Upper lobe of right lung (tissue), 1 donor: ENCODE measurements around the gene CFAP298. TPM values are rescaled to one million over a fixed set of nuclear protein-coding genes. Genes with fewer than 3 reads are reported as not detected.

Source experiments
- ATAC-seq: fragments of 200-7000 bp; cut with Tn5 transposase; one replicate; pipeline ENCODE4 v1.9.1; 2020; ENCODE audit warnings: mild to moderate bottlenecking, moderate library complexity
- DNase-seq: peaks from one replicate; pipeline ENCODE4 v3.0.0-alpha.2; 2020
- H3K27ac ChIP-seq: fragments of 200-600 bp; one replicate; pipeline ENCODE4 v1.8.0; 2022
- H3K27me3 ChIP-seq: fragments of 200-600 bp; one replicate; pipeline ENCODE4 v1.8.0; 2022; ENCODE audit warnings: mild to moderate bottlenecking
- H3K36me3 ChIP-seq: fragments of 200-600 bp; one replicate; pipeline ENCODE4 v1.8.0; 2022
- H3K4me1 ChIP-seq: fragments of 200-600 bp; one replicate; pipeline ENCODE4 v1.8.0; 2022
- H3K4me3 ChIP-seq: fragments of 200-600 bp; one replicate; pipeline ENCODE4 v1.8.0; 2022; ENCODE audit warnings: mild to moderate bottlenecking
- H3K9me3 ChIP-seq: fragments of 200-600 bp; one replicate; pipeline ENCODE4 v1.8.0; 2022
- CTCF ChIP-seq: fragments of 200-600 bp; IDR thresholded peaks from one replicate; pipeline ENCODE4 v1.8.0; 2022; ENCODE audit warnings: antibody characterized with exemption
- intact Hi-C: fragments of 100-400 bp; cut with DNase I; formaldehyde crosslinking; loops from one replicate; pipeline ENCODE4 v1.11.0; 2022
- total RNA-seq: library from RNA; stranded (reverse); fragmentation: NEBNext Ultra II Directional; extraction: Animal tissue kit (Norgen Biotek cat#: 25700); gene quantifications from one replicate; pipeline ENCODE4 v1.2.1, GENCODE V29; 2021
- donor health status: DM: no; HTN: yes; CAD: no; lungs with severe emphysema.

CFAP298 gene
- total RNA-seq, 1 donor from 2014 or later, result 30.7 TPM

GRCh38 chr21:32549886-32550285 lies 62.3 kb downstream of the CFAP298 start:
- no peaks in the 10 kb centered on the region for H3K27me3 ChIP-seq
- TF ChIP-seq CTCF, result no peak
- no peak overlapping the region for H3K27ac ChIP-seq
- no peak overlapping the region for H3K4me3 ChIP-seq
- H3K36me3 ChIP-seq, result no peaks in the 10 kb centered on the region
- ATAC-seq (no peak), DNase-seq (no peak)
- no peaks in the 10 kb centered on the region for H3K9me3 ChIP-seq
- intact Hi-C loops, result no loop called here
- no peaks in the 10 kb centered on the region for H3K4me1 ChIP-seq

GRCh38 chr21:32549440-32549839 lies 62.7 kb downstream of the CFAP298 start:
- intact Hi-C loops, result no loop called here
- no peak for ATAC-seq
- H3K9me3 ChIP-seq, result no peaks in the 10 kb centered on the region
- H3K27ac ChIP-seq, result no peak overlapping the region
- no peaks in the 10 kb centered on the region for H3K4me1 ChIP-seq
- no peaks in the 10 kb centered on the region for H3K36me3 ChIP-seq
- H3K4me3 ChIP-seq, result no peak overlapping the region
- DNase-seq, result no peak
- TF ChIP-seq CTCF, result no peak
- no peaks in the 10 kb centered on the region for H3K27me3 ChIP-seq

Other genes with a start within 250 kb of the CFAP298 start
- 14.3 TPM for gene URB1, start 219.4 kb downstream of the CFAP298 start, total RNA-seq
- 55.4 TPM for gene EVA1C, start 199.7 kb downstream of the CFAP298 start, total RNA-seq
- gene TCP10L, start 26.9 kb downstream of the CFAP298 start, total RNA-seq, result 0.78 TPM
- 22.1 TPM for gene SYNJ1, start 115.6 kb upstream of the CFAP298 start, total RNA-seq
- gene PAXBP1, start 159.4 kb upstream of the CFAP298 start, total RNA-seq, result 34.0 TPM